HuH-7 (cell line): ENCODE results near the gene CDH23.
"Not testable (repeated sequence)": the region's sequence is repeated elsewhere in the genome, so short reads cannot be mapped to it uniquely, and the experiment has no call there.

Source experiments
- DNase-seq: peaks from one replicate; pipeline ENCODE4 v3.0.0; 2011; ENCODE audit warnings: low spot score

The CDH23 gene

GRCh38 chr10:71584902-71585563 is 188.3 kb downstream of the CDH23 start:
- DNase-seq: no peak

GRCh38 chr10:71585564-71586290 is 189.0 kb downstream of the CDH23 start:
- DNase-seq: no peak

DNA sequence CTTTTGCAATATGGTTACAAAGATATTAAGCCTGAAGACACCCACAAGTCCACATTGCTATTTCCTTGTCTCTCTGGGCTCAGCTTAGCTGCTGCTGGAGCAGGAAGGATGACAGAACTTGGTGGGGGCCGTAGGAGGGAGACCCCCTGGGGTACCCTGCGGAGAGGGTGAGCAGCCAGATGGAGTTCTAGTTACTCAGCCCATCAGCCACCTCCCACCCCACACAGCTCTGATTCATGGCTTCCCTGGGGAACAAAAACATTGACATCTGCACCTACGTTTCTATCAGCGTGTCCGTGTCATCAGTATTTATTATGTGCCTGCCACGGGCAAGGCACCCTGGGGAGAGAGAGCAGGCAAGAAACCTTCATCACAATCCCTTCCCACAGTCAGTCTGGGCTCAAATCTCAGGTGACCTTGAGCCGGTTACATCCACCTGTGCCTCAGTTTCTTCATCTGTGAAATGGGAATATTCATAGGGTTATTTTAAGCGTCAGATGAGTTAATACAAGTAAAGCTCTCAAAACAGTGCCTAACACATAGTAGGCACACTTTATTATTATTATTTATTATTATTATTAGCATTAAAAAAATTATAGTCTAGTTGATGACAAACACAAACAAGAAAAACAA is 191.3 kb downstream of the CDH23 start:
- no peak for DNase-seq

GRCh38 chr10:71588685-71589084 is 192.0 kb downstream of the CDH23 start:
- no peak for DNase-seq

GRCh38 chr10:71589617-71590551 is 193.2 kb downstream of the CDH23 start:
- DNase-seq: no peak

DNA sequence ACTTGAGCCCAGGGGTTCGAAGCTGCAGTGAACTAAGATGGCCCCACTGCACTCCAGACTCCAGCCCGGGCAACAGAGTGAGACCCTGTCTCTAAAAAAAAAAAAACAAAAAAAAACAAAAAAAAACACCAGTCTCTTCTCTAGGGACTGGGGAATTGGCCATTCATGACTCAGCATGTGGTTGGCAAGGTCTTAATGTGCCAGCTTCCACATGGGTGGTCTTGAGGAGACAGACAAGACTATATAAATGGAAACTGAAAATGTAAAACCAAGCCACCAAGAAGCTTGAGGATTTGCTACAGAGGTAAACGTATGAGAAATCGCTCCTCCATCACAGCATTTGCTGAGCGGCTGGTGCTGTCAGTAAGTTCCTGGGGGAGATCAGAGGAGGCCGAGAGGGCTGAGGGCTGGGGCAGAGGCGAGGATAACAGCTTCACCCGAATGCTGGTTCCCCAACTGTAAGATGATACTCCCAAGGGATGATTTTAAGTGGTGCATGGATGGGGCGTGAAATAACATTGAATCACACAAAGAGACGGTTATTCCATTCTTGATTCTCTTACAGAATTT is 194.1 kb downstream of the CDH23 start:
- DNase-seq: no peak

- no peak for DNase-seq
These were observed 198.3 kb downstream of the CDH23 start for GRCh38 chr10:71594934-71595571.

- no peak for DNase-seq
These were observed 198.9 kb downstream of the CDH23 start for GRCh38 chr10:71595649-71596048.

- DNase-seq: no peak
These were observed 199.4 kb downstream of the CDH23 start for GRCh38 chr10:71596127-71596526.

GRCh38 chr10:71596759-71597158 is 200.0 kb downstream of the CDH23 start:
- no peak for DNase-seq

- no peak for DNase-seq
These were observed 201.2 kb downstream of the CDH23 start for GRCh38 chr10:71597821-71598498.

DNA sequence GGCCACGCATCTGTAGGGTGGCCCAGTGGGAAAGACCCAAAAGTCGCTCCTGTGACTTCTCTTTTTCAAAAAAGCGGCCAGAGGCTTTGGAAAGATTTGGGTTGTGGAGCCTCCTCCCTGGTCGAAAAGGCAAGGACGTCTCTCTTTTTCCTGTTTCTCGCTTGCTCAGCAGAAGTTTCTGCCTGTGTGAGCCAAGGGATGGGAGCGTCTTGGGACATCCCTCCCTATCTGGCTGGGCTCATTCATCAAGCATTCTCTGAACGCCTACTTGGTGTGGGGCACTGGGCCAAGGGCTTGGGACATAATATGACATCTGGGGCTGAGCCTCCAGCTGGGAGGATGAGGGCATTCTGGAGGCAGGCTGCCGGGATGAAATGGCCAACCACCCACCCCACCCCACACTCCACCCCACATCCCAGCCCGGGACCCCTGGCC is 201.9 kb downstream of the CDH23 start:
- DNase-seq: no peak

DNA sequence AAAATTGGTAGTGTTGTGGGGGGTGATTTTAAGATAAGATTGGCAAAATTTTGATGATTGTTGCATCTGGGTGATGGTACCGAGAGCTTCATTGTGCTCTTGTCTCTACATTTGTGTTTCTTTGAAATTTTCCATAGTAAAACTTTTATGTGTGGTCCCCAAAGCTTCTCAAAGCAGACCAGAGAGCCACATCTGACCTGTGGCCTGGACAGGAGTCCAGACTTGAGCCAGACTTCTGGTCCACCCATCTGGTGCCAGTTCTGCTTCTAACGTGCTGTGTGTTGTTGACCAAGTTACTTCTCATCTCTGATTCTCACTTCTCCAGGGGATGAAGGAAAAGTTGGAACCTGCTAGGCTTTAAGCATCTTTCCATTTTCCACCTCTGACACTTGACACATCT is 202.8 kb downstream of the CDH23 start:
- no peak for DNase-seq

- DNase-seq: not testable (repeated sequence)
These were observed 203.5 kb downstream of the CDH23 start for GRCh38 chr10:71600242-71600641.

DNA sequence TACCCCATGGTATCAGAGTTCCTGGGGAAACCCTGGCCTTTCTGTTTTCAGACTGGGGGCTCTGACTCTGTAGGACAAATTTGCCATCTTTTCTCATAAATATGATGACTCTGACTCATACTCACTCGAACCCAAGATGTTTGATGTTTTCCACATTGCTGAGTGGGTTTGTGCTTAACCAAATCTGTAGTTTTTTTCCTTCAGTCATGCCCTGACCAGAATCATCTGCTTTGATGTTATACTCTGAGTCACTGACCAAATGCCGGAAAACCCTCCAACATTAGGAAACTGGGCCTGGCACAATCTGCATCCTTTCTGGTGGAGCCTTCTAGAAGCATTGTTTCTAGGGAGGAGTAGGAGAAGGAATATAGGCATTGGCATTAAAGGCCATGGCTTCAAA is 204.1 kb downstream of the CDH23 start:
- DNase-seq: no peak

DNA sequence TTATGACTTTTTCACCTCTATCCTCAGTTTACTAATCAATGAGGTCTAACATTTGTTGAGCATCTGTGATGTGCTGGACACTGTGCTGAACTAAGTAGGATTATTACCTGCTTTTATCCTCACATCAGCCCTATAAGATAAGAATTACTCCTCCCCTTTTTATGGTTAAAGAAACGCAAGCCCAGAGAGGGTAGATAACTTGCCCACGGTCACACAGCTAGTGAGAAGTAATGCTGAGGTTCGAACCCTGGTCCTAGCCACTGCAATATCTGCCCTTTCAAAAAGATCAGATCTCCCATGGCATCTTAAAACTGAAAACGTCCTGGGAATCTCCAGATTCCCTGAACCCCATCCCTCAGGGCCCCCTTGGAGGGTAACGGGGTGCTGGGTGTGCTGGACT is 204.6 kb downstream of the CDH23 start:
- DNase-seq: no peak

GRCh38 chr10:71603150-71603549 is 206.4 kb downstream of the CDH23 start:
- DNase-seq: no peak

- DNase-seq: no peak
These were observed 207.0 kb downstream of the CDH23 start for GRCh38 chr10:71603754-71604153.

GRCh38 chr10:71604324-71605018 is 207.8 kb downstream of the CDH23 start:
- no peak for DNase-seq
